Ovary (tissue), 9 donors: ENCODE results near the gene LEF1. TPM values are rescaled to one million over a fixed set of nuclear protein-coding genes. Genes with fewer than 3 reads are reported as not detected.

Experiments used
- DNase-seq, 5 donors: peaks; one replicate each; pipeline ENCODE4 v3.0.0-alpha.2; 2019 to 2020
- H3K27ac ChIP-seq, 2 donors: fragments of 200-600 bp; one replicate each; pipeline versions ENCODE4 v1.5.1 to v1.8.0; 2019 to 2022
- H3K27me3 ChIP-seq: fragments of 200-600 bp; one replicate; pipeline ENCODE4 v1.8.0; 2022
- H3K36me3 ChIP-seq: fragments of 200-600 bp; sonication (generic); one replicate; pipeline ENCODE4 v1.5.1; 2019
- H3K4me1 ChIP-seq: one replicate; pipeline ENCODE4 v1.8.1; 2013; ENCODE audit warnings: mild to moderate bottlenecking, moderate library complexity; ENCODE audit not compliant: insufficient read depth
- H3K4me3 ChIP-seq: fragments of 200-600 bp; sonication (generic); one replicate; pipeline ENCODE4 v1.5.1; 2017
- H3K9me3 ChIP-seq, 2 donors: fragments of 200-600 bp in 1 of 2; sonication (generic) in 1 of 2; one replicate each; pipeline versions ENCODE4 v1.5.1 to v1.8.1; 2013 to 2019; ENCODE audit warnings: mild to moderate bottlenecking in 1 of 2, moderate library complexity in 1 of 2
- CTCF ChIP-seq, 3 donors: fragments of 450-650 bp in 2 of 3; fragments of 200-600 bp in 1 of 3; IDR thresholded peaks; one replicate each; pipeline versions ENCODE4 v1.5.1 to v1.8.0; 2016 to 2022; ENCODE audit warnings: antibody characterized with exemption in 3 of 3, mild to moderate bottlenecking in 1 of 3
- EP300 ChIP-seq: sonication (generic); formaldehyde crosslinking; IDR thresholded peaks from one replicate; pipeline ENCODE4 v1.6.1; 2017; ENCODE audit warnings: antibody characterized with exemption
- POLR2A ChIP-seq: fragments of 450-650 bp; IDR thresholded peaks from one replicate; pipeline ENCODE4 v1.6.1; 2017; ENCODE audit warnings: antibody characterized with exemption, mild to moderate bottlenecking, moderate library complexity
- WGBS, 3 donors: extraction: QIAGEN DNeasy Blood & Tissue Kit in 1 of 3; methylation state at CpG; one replicate each; pipeline versions ENCODE4 v1.1.5 to v1.1.7; 2013 to 2017; 5-methylcytosine and 5-hydroxymethylcytosine counted together
- intact Hi-C, 4 donors: fragments of 100-400 bp; cut with DNase I; formaldehyde crosslinking; loops; one replicate each; pipeline versions ENCODE4 v1.11.0 to v1.15.1; 2022 to 2023
- polyA plus RNA-seq, 2 donors: library from polyadenylated mRNA; stranded (reverse); fragments of 200-250 nt in 1 of 2; fragments of 350-450 nt in 1 of 2; fragmentation: Illumina TruSeq in 1 of 2; extraction: RNeasy Lipid Tissue Mini Kit (QIAGEN cat#74804) in 1 of 2; gene quantifications; one replicate each; pipeline ENCODE4 v1.2.3, GENCODE V29; 2013 to 2014
- total RNA-seq, 7 donors: library from RNA; depleted of rRNA in 2 of 7; stranded (reverse); fragments of >200 nt in 2 of 7; fragmentation: NEBNext Ultra II Directional in 3 of 7; extraction: Animal tissue kit (Norgen Biotek cat#: 25700) in 3 of 7; gene quantifications; one replicate each; pipeline versions ENCODE4 v1.1.0 to v1.2.4, GENCODE V29; 2016 to 2023
- donor health status: DM: no; HTN: no; CAD: no; lungs with moderate emphysema.
- donor health status: DM: no; HTN: no; CAD: no.
- donor health status: Bipolar disorder and iron deficiency.
- donor health status: DM: yes; HTN: yes; CAD: no.
- donor health status: DM: no; HTN: no; CAD: no.
- donor health status: DM: yes; HTN: yes; CAD: no.

LEF1 gene
- total and polyA plus RNA-seq, 9 donors: 1.8 to 30.1 (median 6.0) TPM

GRCh38 chr4:108024878-108025165, 143.9 kb downstream of the LEF1 start:
- Histone ChIP-seq H3K27ac (no peak overlapping the region), H3K36me3 (no peaks in the 10 kb centered on the region), H3K9me3 (no peaks in the 10 kb centered on the region), H3K4me1 (no peaks in the 10 kb centered on the region), H3K4me3 (no peak overlapping the region), H3K27me3 (no peaks in the 10 kb centered on the region)
- TF ChIP-seq POLR2A (no peak), EP300 (no peak), CTCF (IDR thresholded peaks at IDR 0.05) (no peak)
- DNase-seq: no peak
- intact Hi-C loops: loop anchor here in 2 of 4 donors (10.0 kb wide), 2 partner anchors 540 to 550 kb away; no protein-coding TSS in a partner anchor

- no peak for DNase-seq
- no peaks in the 10 kb centered on the region for H3K36me3 ChIP-seq
- H3K9me3 ChIP-seq: no peaks in the 10 kb centered on the region
- no peak for TF ChIP-seq EP300
- no peak for TF ChIP-seq POLR2A
- 74 to 83% (median 78%) methylated on average over 5 of the region's 5 CpGs for WGBS, 3 donors
- H3K4me3 ChIP-seq: no peak overlapping the region
- no peaks in the 10 kb centered on the region for H3K4me1 ChIP-seq
- H3K27me3 ChIP-seq: no peaks in the 10 kb centered on the region
- intact Hi-C loops: loop anchor here in 2 of 4 donors (10.0 kb wide), 2 partner anchors 541 to 551 kb away; no protein-coding TSS in a partner anchor
- no peak overlapping the region for H3K27ac ChIP-seq
Observed at GRCh38 chr4:108024085-108024877, 144.5 kb downstream of the LEF1 start.

GRCh38 chr4:108018884-108019187, 149.9 kb downstream of the LEF1 start:
- Histone ChIP-seq H3K36me3 (no peaks in the 10 kb centered on the region), H3K4me1 (no peaks in the 10 kb centered on the region), H3K9me3 (no peaks in the 10 kb centered on the region), H3K27me3 (no peaks in the 10 kb centered on the region), H3K4me3 (no peak overlapping the region), H3K27ac (no peak overlapping the region)
- intact Hi-C loops: loop anchor here in 1 of 4 donors (10.0 kb wide), 1 partner anchor 556 kb away; no protein-coding TSS in a partner anchor
- DNase-seq: no peak
- TF ChIP-seq CTCF (IDR thresholded peaks at IDR 0.05) (no peak), EP300 (no peak), POLR2A (no peak)
- 45 to 55% (median 46%) methylated on average over 2 of the region's 2 CpGs for WGBS, 3 donors

GRCh38 chr4:108018040-108018883, 150.5 kb downstream of the LEF1 start:
- no peak overlapping the region for H3K4me3 ChIP-seq
- DNase-seq: peak; percentile 60 to 81 (median 78)
- WGBS, 3 donors: 40 to 48% (median 40%) methylated on average over 8 of the region's 8 CpGs
- H3K27me3 ChIP-seq: no peaks in the 10 kb centered on the region
- TF ChIP-seq CTCF (IDR thresholded peaks at IDR 0.05) (peak; percentile 47 to 74 (median 68)), POLR2A (no peak)
- no peaks in the 10 kb centered on the region for H3K9me3 ChIP-seq
- no peaks in the 10 kb centered on the region for H3K4me1 ChIP-seq
- no peaks in the 10 kb centered on the region for H3K36me3 ChIP-seq
- H3K27ac ChIP-seq: no peak overlapping the region
- intact Hi-C loops: loop anchor here in 1 of 4 donors (10.0 kb wide), 1 partner anchor 557 kb away; no protein-coding TSS in a partner anchor

- intact Hi-C loops: loop anchor here in 1 of 4 donors (10.0 kb wide), 1 partner anchor 561 kb away; no protein-coding TSS in a partner anchor
- WGBS, 3 donors: 95 to 99% (median 96%) methylated on average over 5 of the region's 5 CpGs
- H3K4me3 ChIP-seq: no peak overlapping the region
- H3K27ac ChIP-seq: no peak overlapping the region
- no peaks in the 10 kb centered on the region for H3K27me3 ChIP-seq
- no peaks in the 10 kb centered on the region for H3K36me3 ChIP-seq
- H3K9me3 ChIP-seq: no peaks in the 10 kb centered on the region
- TF ChIP-seq POLR2A: no peak
- TF ChIP-seq CTCF (IDR thresholded peaks at IDR 0.05): no peak
- TF ChIP-seq EP300: no peak
- no peaks in the 10 kb centered on the region for H3K4me1 ChIP-seq
- DNase-seq: no peak
Observed at GRCh38 chr4:108013955-108014354, 154.8 kb downstream of the LEF1 start.
